Panc1 (cell line): Measurements from ENCODE around the gene PAX4. TPM values are rescaled to one million over a fixed set of nuclear protein-coding genes. Genes with fewer than 3 reads are reported as not detected.
A peak's percentile ranks its signal among the peaks of the same experiment; 100 is the strongest.
"Not testable (repeated sequence)": the region's sequence is repeated elsewhere in the genome, so short reads cannot be mapped to it uniquely, and the experiment has no call there.

Experiments
- ATAC-seq: fragments of 200-7000 bp; cut with Tn5 transposase; 2 replicates; pipeline ENCODE4 v1.9.1; 2020; ENCODE audit warnings: mild to moderate bottlenecking, moderate library complexity
- BruUV-seq: library from RNA; stranded (reverse); fragments of 400-500 nt; replicated peaks from 2 replicates; lab custom pipeline; 2021; lab: Mats Ljungman, UMichigan
- CTCF ChIA-PET: fragments of 300-600 bp; sonication (Branson Sonifier 250); formaldehyde crosslinking; loops from one replicate; lab custom pipeline; 2022; ENCODE audit warnings: antibody characterized with exemption; lab: Charles Lee
- POLR2A ChIA-PET: fragments of 300-600 bp; sonication (Branson Sonifier 250); formaldehyde crosslinking; loops from one replicate; lab custom pipeline; 2022; ENCODE audit warnings: antibody characterized with exemption; lab: Charles Lee
- DNase-seq: peaks from one replicate; pipeline ENCODE4 v3.0.0-alpha.2; 2010; ENCODE audit warnings: low read depth, low spot score
- H3K27ac ChIP-seq: 2 replicates; pipeline ENCODE4 v1.5.1; 2011; ENCODE audit warnings: mild to moderate bottlenecking, low read length, inconsistent platforms
- H3K27me3 ChIP-seq: fragments of 200-500 bp; sonication (Bioruptor generic); 2 replicates; pipeline ENCODE4 v1.6.0; 2014; ENCODE audit warnings: low read length, inconsistent platforms; ENCODE audit not compliant: control insufficient read depth, insufficient read depth
- H3K36me3 ChIP-seq: fragments of 200-500 bp; sonication (Bioruptor generic); 2 replicates; pipeline ENCODE4 v1.5.1; 2014; ENCODE audit warnings: inconsistent platforms, mild to moderate bottlenecking, low read length, moderate library complexity; ENCODE audit not compliant: control insufficient read depth, insufficient read depth
- H3K4me1 ChIP-seq: 2 replicates; pipeline ENCODE4 v1.5.1; 2011; ENCODE audit warnings: inconsistent platforms, mild to moderate bottlenecking, low read length, moderate library complexity; ENCODE audit not compliant: control insufficient read depth, insufficient read depth
- H3K4me3 ChIP-seq, 2 experiments: 2 replicates each; pipeline ENCODE4 v1.5.1; 2011 to 2012; ENCODE audit warnings: low read depth in 2 of 2, low read length in 2 of 2, mild to moderate bottlenecking in 2 of 2, inconsistent platforms in 1 of 2, moderate library complexity in 1 of 2
- H3K9me3 ChIP-seq: fragments of 200-500 bp; sonication (Bioruptor generic); 2 replicates; pipeline ENCODE4 v1.5.1; 2014; ENCODE audit warnings: low read depth, mild to moderate bottlenecking, inconsistent platforms, low read length, moderate library complexity; ENCODE audit not compliant: control insufficient read depth, insufficient read depth
- POLR2AphosphoS5 ChIP-seq: IDR thresholded peaks from 2 replicates; pipeline ENCODE4 v1.6.1; 2012; ENCODE audit warnings: mild to moderate bottlenecking, low read depth, low read length, moderate library complexity
- in situ Hi-C: cut with HindIII; loops from 2 replicates; pipeline ENCODE4 v1.10.0; 2016; ENCODE audit warnings: low sequenced_read_pairs, low pct_unique_long_range_greater_than_20kb
- intact Hi-C: fragments of 100-400 bp; cut with micrococcal nuclease; formaldehyde crosslinking; loops from one replicate; pipeline ENCODE4 v1.10.0; 2022; ENCODE audit not compliant: unreplicated experiment
- total RNA-seq: library from RNA; stranded (reverse); gene quantifications from one replicate; pipeline ENCODE4 v1.2.1, GENCODE V29; 2021; ENCODE audit not compliant: unreplicated experiment
- TF ChIP-seq, protein P1 (sequence below): fragments of 450-650 bp; IDR thresholded peaks from 2 replicates; pipeline ENCODE4 v1.5.1; 2017; ENCODE audit warnings: mild to moderate bottlenecking
- TF ChIP-seq, protein P2 (sequence below), 2 experiments: IDR thresholded peaks; 2 replicates each; pipeline ENCODE4 v1.6.1; 2011 to 2012; ENCODE audit warnings: low read depth in 2 of 2, control low read depth in 1 of 2, low read length in 1 of 2, mild to moderate bottlenecking in 1 of 2, moderate library complexity in 1 of 2; ENCODE audit not compliant: insufficient read depth in 1 of 2

The PAX4 gene
- total RNA-seq, 1 experiment from 2014 or later, result not detected

DNA sequence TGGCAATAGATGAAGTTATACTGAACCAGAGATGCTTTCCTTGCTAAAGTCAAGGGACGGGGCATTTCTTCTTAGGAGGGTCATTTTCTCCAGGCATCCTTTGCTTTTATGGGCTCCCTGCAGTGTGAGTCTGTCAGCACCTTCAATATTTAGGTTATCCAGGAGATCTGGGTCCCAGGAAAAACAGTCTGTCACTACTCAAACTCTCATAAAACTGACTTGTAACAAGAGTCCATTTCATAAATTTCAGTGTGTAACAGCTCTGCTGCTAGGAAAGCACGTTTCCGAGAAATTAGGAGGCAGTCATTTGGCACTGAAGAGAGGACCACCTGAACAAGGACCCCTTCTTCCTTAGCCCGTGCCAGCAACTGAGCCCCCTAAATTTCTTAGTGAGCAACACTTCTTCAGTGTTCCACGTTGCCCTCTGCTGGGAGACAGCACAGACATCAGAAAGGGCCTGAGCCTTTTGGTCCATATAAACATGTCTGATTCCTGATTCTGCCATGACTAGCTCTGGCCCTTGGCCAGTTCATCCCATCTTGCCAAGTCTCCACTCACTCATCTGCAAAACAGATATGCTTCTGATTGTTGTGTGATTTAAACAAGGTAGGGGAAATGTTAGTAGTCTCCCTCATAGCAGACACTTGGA is 39.8 kb downstream of the PAX4 start:
- peaks cover 2% of the 10 kb centered on the region; the same call in 1 of the 2 replicates for H3K36me3 ChIP-seq
- no peak for DNase-seq
- no peaks in the 10 kb centered on the region for H3K9me3 ChIP-seq
- H3K27ac ChIP-seq, result no peak overlapping the region
- H3K27me3 ChIP-seq, result no peaks in the 10 kb centered on the region
- in situ Hi-C loops, result no loop called here
- intact Hi-C loops, result no loop called here
- H3K4me3 ChIP-seq, result no peak overlapping the region
- ChIA-PET CTCF (no interaction called here), POLR2A (no interaction called here)
- no peaks in the 10 kb centered on the region for H3K4me1 ChIP-seq
- no peak for ATAC-seq
- no TSS peak for BruUV-seq
- no peak for TF ChIP-seq POLR2AphosphoS5
- TF ChIP-seq, protein P1, sequence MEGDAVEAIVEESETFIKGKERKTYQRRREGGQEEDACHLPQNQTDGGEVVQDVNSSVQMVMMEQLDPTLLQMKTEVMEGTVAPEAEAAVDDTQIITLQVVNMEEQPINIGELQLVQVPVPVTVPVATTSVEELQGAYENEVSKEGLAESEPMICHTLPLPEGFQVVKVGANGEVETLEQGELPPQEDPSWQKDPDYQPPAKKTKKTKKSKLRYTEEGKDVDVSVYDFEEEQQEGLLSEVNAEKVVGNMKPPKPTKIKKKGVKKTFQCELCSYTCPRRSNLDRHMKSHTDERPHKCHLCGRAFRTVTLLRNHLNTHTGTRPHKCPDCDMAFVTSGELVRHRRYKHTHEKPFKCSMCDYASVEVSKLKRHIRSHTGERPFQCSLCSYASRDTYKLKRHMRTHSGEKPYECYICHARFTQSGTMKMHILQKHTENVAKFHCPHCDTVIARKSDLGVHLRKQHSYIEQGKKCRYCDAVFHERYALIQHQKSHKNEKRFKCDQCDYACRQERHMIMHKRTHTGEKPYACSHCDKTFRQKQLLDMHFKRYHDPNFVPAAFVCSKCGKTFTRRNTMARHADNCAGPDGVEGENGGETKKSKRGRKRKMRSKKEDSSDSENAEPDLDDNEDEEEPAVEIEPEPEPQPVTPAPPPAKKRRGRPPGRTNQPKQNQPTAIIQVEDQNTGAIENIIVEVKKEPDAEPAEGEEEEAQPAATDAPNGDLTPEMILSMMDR, result peak; percentile 53

DNA sequence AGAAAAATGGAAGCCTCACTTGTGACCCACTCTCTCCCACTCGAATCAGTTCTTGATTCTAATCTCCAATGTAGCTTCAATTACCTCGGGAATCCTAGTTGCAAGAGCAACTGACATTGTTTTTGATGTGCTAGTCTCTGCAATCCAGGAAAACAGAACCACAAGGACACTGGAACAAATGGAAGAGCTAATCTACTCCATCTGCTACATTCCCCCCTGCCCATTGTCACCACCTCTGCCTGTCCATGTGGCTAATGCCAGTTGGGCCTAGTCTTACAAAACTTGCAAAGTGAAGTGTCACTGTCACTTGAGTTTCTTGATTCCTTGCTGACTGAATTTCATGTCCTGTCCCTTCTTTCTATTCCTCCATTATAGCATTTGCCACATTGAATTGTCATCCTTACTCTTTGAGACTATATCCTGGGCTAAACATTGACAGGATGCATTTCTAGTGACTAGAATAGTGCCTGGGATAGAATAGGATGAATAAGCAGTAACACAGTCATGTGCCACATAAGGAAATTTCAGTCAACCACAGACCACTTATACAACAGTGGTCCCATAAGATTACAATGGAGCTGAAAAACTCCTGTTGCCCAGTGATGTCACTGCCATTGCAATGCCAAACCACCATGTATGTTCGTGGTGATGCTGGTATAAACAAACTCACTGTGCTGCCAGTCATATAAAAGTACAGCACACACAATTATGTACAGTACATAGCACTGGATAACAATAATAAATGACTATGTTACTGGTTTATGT is 46.0 kb downstream of the PAX4 start:
- no peaks in the 10 kb centered on the region for H3K27me3 ChIP-seq
- BruUV-seq, result no TSS peak
- TF ChIP-seq, protein P2, sequence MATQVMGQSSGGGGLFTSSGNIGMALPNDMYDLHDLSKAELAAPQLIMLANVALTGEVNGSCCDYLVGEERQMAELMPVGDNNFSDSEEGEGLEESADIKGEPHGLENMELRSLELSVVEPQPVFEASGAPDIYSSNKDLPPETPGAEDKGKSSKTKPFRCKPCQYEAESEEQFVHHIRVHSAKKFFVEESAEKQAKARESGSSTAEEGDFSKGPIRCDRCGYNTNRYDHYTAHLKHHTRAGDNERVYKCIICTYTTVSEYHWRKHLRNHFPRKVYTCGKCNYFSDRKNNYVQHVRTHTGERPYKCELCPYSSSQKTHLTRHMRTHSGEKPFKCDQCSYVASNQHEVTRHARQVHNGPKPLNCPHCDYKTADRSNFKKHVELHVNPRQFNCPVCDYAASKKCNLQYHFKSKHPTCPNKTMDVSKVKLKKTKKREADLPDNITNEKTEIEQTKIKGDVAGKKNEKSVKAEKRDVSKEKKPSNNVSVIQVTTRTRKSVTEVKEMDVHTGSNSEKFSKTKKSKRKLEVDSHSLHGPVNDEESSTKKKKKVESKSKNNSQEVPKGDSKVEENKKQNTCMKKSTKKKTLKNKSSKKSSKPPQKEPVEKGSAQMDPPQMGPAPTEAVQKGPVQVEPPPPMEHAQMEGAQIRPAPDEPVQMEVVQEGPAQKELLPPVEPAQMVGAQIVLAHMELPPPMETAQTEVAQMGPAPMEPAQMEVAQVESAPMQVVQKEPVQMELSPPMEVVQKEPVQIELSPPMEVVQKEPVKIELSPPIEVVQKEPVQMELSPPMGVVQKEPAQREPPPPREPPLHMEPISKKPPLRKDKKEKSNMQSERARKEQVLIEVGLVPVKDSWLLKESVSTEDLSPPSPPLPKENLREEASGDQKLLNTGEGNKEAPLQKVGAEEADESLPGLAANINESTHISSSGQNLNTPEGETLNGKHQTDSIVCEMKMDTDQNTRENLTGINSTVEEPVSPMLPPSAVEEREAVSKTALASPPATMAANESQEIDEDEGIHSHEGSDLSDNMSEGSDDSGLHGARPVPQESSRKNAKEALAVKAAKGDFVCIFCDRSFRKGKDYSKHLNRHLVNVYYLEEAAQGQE (IDR thresholded peaks at IDR 0.05; ENCODE audit: insufficient read depth in 1 of 2, low read depth in 2 of 2, low read length in 1 of 2), result no peak
- intact Hi-C loops, result no loop called here
- no peaks in the 10 kb centered on the region for H3K4me1 ChIP-seq
- CTCF ChIA-PET, result no interaction called here
- in situ Hi-C loops, result no loop called here
- no peaks in the 10 kb centered on the region for H3K9me3 ChIP-seq
- no peak overlapping the region for H3K4me3 ChIP-seq
- DNase-seq (no peak), ATAC-seq (no peak)
- no peaks in the 10 kb centered on the region for H3K36me3 ChIP-seq
- H3K27ac ChIP-seq, result no peak overlapping the region
- POLR2A ChIA-PET, result interaction anchor here (0.7 kb wide), 1 partner anchor 75 kb away, joined by 3 read pairs; no protein-coding TSS in a partner anchor

DNA sequence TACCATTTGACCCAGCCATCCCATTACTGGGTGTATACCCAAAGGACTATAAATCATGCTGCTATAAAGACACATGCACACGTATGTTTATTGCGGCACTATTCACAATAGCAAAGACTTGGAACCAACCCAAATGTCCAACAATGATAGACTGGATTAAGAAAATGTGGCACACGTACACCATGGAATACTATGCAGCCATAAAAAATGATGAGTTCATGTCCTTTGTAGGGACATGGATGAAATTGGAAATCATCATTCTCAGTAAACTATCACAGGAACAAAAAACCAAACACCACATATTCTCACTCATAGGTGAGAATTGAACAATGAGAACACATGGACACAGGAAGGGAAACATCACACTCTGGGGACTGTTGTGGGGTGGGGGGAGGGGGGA is 49.9 kb downstream of the PAX4 start:
- DNase-seq, CTCF ChIA-PET, H3K27ac ChIP-seq, H3K4me3 ChIP-seq, ATAC-seq, POLR2A ChIA-PET, BruUV-seq, H3K36me3 ChIP-seq, H3K9me3 ChIP-seq, H3K4me1 ChIP-seq, intact Hi-C loops, H3K27me3 ChIP-seq, in situ Hi-C loops: not testable (repeated sequence)
